ENCODE data around the gene ZFX.

The ZFX gene

DNA sequence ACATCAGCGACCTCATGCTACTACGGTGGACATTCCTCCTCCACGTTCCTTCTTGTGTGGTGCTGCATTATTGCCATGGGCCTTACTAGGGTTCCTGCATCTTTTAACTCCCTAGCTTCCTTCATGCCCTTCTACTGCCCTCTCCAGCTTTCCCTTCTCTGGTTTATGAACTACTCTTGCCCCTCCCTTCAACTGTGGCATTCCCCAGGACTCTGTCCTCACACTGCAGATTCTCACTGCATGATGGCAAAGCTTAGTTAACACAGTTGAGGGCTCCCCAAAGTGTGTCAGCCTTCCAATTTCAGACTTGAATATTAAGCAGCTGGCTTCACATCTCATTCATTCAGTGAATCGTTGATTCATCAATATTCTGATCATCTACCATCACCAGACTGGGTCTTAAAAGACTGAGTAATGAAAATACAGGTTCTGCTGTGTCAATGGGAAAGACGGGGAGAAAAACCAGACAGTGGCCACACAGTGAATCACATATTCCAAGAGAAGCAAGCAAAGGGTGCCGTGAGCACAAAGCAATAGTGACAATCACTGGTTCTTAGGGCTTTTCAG, 53.0 kb downstream of the ZFX start:
- no peak for DNase-seq

GRCh38 chrX:24203072-24203808, 53.7 kb downstream of the ZFX start:
- peaks cover 37% of the 10 kb centered on the region; the same call in 1 of the 2 replicates for H4K20me1 ChIP-seq (ENCODE audit: insufficient read depth, low read length)

More for the DNA sequence above, 53.0 kb downstream of the ZFX start:
- H3K36me3 ChIP-seq (ENCODE audit: insufficient read depth, low read length), result peaks cover 31% of the 10 kb centered on the region
- ATAC-seq (ENCODE audit: insufficient read depth, low read depth), result no peak
- TF ChIP-seq EZH2 (IDR thresholded peaks at IDR 0.05; ENCODE audit: borderline replicate concordance, low read depth, low read length, severe bottlenecking), result no peak
- no peak overlapping the region for H3K9ac ChIP-seq (ENCODE audit: low read depth, low read length)
- H3K9me3 ChIP-seq (ENCODE audit: insufficient read depth, low read length, severe bottlenecking), result no peaks in the 10 kb centered on the region
- peaks cover 40% of the 10 kb centered on the region; the same call in 1 of the 2 replicates for H4K20me1 ChIP-seq (ENCODE audit: insufficient read depth, low read length)
- no peak overlapping the region for H3K4me2 ChIP-seq (ENCODE audit: insufficient read depth, low read length)
- H3K4me3 ChIP-seq (ENCODE audit: low read depth in 1 of 2, low read length in 2 of 2), result no peak overlapping the region
- no peaks in the 10 kb centered on the region for H3K27me3 ChIP-seq (ENCODE audit: insufficient read depth, low read length, poor library complexity)
- no peak overlapping the region for H3K27ac ChIP-seq (ENCODE audit: low read length)
- H3K4me1 ChIP-seq (ENCODE audit: insufficient read depth, low read length), result no peaks in the 10 kb centered on the region
- no peak overlapping the region for H2AFZ ChIP-seq (ENCODE audit: low read depth, low read length)
- H3K79me2 ChIP-seq (ENCODE audit: insufficient read depth, low read length), result peaks cover 80% of the 10 kb centered on the region

GRCh38 chrX:24204331-24204730, 54.8 kb downstream of the ZFX start:
- Histone ChIP-seq H3K79me2 (ENCODE audit: insufficient read depth, low read length) (peaks cover 63% of the 10 kb centered on the region), H3K4me2 (ENCODE audit: insufficient read depth, low read length) (no peak overlapping the region), H3K27me3 (ENCODE audit: insufficient read depth, low read length, poor library complexity) (no peaks in the 10 kb centered on the region), H3K4me3 (ENCODE audit: low read depth in 1 of 2, low read length in 2 of 2) (no peak overlapping the region), H2AFZ (ENCODE audit: low read depth, low read length) (no peak overlapping the region), H3K9me3 (ENCODE audit: insufficient read depth, low read length, severe bottlenecking) (no peaks in the 10 kb centered on the region), H3K27ac (ENCODE audit: low read length) (no peak overlapping the region), H3K4me1 (ENCODE audit: insufficient read depth, low read length) (no peaks in the 10 kb centered on the region), H3K36me3 (ENCODE audit: insufficient read depth, low read length) (peaks cover 44% of the 10 kb centered on the region), H3K9ac (ENCODE audit: low read depth, low read length) (no peak overlapping the region), H4K20me1 (ENCODE audit: insufficient read depth, low read length) (peaks cover 31% of the 10 kb centered on the region; the same call in 1 of the 2 replicates)
- no peak for ATAC-seq (ENCODE audit: insufficient read depth, low read depth)
- no peak for DNase-seq
- TF ChIP-seq CTCF (IDR thresholded peaks at IDR 0.05; ENCODE audit: borderline replicate concordance, extremely low read depth, low read length, poor library complexity, severe bottlenecking), result no peak
- TF ChIP-seq EZH2 (IDR thresholded peaks at IDR 0.05; ENCODE audit: borderline replicate concordance, low read depth, low read length, severe bottlenecking), result no peak

More at GRCh38 chrX:24203072-24203808, 53.7 kb downstream of the ZFX start:
- H3K27me3 ChIP-seq (ENCODE audit: insufficient read depth, low read length, poor library complexity), result no peaks in the 10 kb centered on the region
- H3K4me2 ChIP-seq (ENCODE audit: insufficient read depth, low read length), result no peak overlapping the region
- H3K9me3 ChIP-seq (ENCODE audit: insufficient read depth, low read length, severe bottlenecking), result no peaks in the 10 kb centered on the region
- H3K9ac ChIP-seq (ENCODE audit: low read depth, low read length), result no peak overlapping the region
- no peak overlapping the region for H3K4me3 ChIP-seq (ENCODE audit: low read depth in 1 of 2, low read length in 2 of 2)
- no peak overlapping the region for H2AFZ ChIP-seq (ENCODE audit: low read depth, low read length)
- peaks cover 36% of the 10 kb centered on the region for H3K36me3 ChIP-seq (ENCODE audit: insufficient read depth, low read length)
- DNase-seq, result no peak
- no peak overlapping the region for H3K27ac ChIP-seq (ENCODE audit: low read length)
- no peak for TF ChIP-seq CTCF (IDR thresholded peaks at IDR 0.05; ENCODE audit: borderline replicate concordance, extremely low read depth, low read length, poor library complexity, severe bottlenecking)
- TF ChIP-seq EZH2 (IDR thresholded peaks at IDR 0.05; ENCODE audit: borderline replicate concordance, low read depth, low read length, severe bottlenecking), result no peak
- no peak for ATAC-seq (ENCODE audit: insufficient read depth, low read depth)
- H3K79me2 ChIP-seq (ENCODE audit: insufficient read depth, low read length), result peaks cover 74% of the 10 kb centered on the region
- H3K4me1 ChIP-seq (ENCODE audit: insufficient read depth, low read length), result no peaks in the 10 kb centered on the region

DNA sequence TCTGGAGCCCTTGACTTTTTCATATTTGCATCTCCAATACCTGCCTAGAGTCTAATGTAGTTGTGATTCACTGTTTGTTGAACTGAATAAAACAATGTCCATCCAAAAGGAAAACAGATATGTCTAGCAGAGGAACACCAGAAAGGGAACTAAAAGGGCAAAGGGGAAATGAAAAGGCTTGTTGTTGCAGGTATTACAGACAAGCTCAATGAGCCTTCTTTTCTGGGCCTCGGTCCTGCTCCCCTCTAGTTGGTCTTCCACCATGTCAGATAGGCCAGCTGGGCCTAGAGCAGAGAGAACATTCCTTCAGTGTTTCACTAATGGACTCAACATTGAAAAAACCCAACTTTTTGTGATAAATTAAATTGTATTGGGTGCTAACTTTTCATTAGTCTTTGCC, 55.4 kb downstream of the ZFX start:
- peaks cover 28% of the 10 kb centered on the region; the same call in 1 of the 2 replicates for H4K20me1 ChIP-seq (ENCODE audit: insufficient read depth, low read length)
- TF ChIP-seq CTCF (IDR thresholded peaks at IDR 0.05; ENCODE audit: borderline replicate concordance, extremely low read depth, low read length, poor library complexity, severe bottlenecking) (no peak), EZH2 (IDR thresholded peaks at IDR 0.05; ENCODE audit: borderline replicate concordance, low read depth, low read length, severe bottlenecking) (no peak)
- no peak overlapping the region for H3K9ac ChIP-seq (ENCODE audit: low read depth, low read length)
- no peaks in the 10 kb centered on the region for H3K4me1 ChIP-seq (ENCODE audit: insufficient read depth, low read length)
- H3K27ac ChIP-seq (ENCODE audit: low read length), result no peak overlapping the region
- peaks cover 59% of the 10 kb centered on the region for H3K79me2 ChIP-seq (ENCODE audit: insufficient read depth, low read length)
- H3K27me3 ChIP-seq (ENCODE audit: insufficient read depth, low read length, poor library complexity), result no peaks in the 10 kb centered on the region
- H3K4me2 ChIP-seq (ENCODE audit: insufficient read depth, low read length), result no peak overlapping the region
- no peak for ATAC-seq (ENCODE audit: insufficient read depth, low read depth)
- no peaks in the 10 kb centered on the region for H3K9me3 ChIP-seq (ENCODE audit: insufficient read depth, low read length, severe bottlenecking)
- H3K36me3 ChIP-seq (ENCODE audit: insufficient read depth, low read length), result peaks cover 50% of the 10 kb centered on the region
- no peak overlapping the region for H2AFZ ChIP-seq (ENCODE audit: low read depth, low read length)
- no peak for DNase-seq
- H3K4me3 ChIP-seq (ENCODE audit: low read depth in 1 of 2, low read length in 2 of 2), result no peak overlapping the region
